ENCODE results near the gene C21orf58.

Gene C21orf58

DNA sequence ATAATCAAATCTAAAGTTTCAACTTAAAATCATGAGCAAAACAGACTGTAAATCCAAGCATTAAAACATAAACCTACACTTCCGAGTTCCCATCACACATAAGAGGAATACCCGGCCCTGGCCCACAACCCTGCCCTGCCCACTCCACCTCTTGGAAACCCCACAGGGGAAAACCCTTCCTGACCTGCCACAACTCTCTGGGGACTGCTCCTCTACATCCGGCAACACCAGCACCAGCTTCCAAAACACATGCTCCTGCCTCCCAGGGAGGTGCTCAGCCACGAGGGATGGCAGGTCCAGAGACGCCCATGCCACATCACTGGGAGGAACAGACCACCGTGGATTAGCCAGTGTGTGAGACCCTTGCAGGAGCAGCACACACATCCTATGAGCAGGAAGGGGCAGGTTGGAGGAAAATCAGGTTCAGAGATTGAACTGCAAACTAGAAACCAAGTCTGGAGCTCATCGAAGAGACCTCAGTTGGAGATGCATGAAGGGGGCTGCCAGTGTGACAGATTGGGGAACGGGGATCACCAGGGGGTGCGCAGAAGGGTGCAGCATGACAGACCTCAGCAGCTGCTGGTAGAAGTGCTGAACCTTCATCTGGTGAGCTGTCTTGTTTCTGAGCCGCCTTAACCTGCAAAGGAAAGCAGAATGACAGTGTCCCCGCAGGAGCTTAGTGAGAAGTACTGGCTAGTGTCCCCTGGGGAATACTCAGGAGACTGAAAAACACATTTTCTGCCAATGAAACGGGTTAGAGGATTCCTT is 69.3 kb downstream of the C21orf58 start:
- no peak for DNase-seq (ENCODE audit: low spot score)

DNA sequence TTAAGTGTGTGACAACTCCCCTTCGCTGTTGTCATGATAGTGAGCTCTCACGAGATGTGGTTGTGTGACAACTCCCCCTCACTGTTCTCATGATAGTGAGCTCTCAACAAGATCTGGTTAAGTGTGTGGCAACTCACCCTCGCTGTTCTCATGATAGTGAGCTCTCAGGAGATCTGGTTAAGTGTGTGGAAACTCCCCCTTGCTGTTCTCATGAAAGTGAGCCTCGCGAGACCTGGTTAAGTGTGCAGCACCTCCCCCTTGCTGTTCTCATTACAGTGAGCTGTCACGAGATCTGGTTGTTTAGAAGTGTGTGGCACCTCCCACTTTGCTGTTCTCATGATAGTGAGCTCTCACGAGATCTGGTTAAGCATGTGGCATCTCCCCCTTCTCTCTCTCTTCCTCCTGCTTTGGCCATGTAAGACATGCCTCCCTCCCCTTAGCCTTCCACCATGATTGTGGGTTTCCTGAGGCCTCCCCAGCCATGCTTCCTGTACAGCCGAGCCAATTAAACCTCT is 70.0 kb downstream of the C21orf58 start:
- no peak for DNase-seq (ENCODE audit: low spot score)

DNA sequence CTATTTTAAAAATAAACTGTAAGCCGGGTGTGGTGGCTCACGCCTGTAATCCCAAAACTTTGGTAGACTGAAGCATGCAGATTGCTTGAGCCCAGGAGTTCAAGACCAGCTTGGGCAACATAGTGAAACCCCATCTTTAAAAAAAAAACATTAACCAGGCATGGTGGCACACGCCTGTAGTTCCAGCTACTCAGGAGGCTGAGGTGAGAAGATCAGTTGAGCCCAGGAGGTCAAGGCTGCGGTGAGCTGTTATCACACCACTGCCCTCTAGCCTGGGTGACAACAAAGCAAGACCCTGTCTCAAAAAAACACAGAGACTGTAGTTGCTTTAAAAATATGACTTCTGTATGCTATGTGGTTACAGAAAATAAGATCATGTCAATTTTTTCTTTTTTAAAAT is 70.8 kb downstream of the C21orf58 start:
- no peak for DNase-seq (ENCODE audit: low spot score)
